ENCODE measurements around the gene CARM1.
"Not testable (repeated sequence)": the region's sequence is repeated elsewhere in the genome, so short reads cannot be mapped to it uniquely, and the experiment has no call there.

CARM1 gene

DNA sequence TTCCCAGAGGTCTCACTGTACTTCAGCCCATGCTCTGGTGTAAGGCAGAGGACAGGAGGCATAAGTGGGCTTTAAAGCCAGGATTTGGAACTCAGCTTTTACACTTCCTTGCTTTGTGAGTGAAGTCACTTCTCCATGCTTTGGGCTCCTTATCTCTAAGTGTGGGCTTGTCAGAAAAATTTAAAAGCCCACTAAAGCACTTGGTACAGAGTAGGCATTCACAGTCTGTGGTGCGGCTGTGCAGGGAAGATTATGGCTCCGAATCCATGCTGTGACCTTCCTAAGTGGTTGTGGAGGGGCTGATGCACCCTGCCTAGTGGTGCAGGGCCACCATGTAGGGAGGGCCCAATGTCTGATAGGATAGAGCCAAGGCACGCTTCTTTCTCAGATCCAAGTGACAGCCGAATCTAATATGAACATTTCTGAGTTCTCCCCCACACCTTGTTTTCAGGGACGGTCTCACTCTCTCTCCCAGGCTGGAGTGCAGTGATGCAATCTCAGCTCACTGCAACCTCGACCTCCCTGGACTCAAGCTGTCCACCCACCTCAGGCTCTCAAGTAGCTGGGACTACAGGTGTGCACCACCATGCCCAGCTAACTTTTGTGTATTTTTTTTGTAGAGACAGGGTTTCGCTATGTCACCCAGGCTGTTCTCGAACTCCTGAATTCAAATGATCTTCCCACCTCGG, 64.2 kb downstream of the CARM1 start:
- FAIRE-seq = no peak

GRCh38 chr19:10936661-10937084, 65.3 kb downstream of the CARM1 start:
- no peak for FAIRE-seq

- not testable (repeated sequence) for FAIRE-seq
These were observed 70.3 kb downstream of the CARM1 start for GRCh38 chr19:10941649-10942048.

DNA sequence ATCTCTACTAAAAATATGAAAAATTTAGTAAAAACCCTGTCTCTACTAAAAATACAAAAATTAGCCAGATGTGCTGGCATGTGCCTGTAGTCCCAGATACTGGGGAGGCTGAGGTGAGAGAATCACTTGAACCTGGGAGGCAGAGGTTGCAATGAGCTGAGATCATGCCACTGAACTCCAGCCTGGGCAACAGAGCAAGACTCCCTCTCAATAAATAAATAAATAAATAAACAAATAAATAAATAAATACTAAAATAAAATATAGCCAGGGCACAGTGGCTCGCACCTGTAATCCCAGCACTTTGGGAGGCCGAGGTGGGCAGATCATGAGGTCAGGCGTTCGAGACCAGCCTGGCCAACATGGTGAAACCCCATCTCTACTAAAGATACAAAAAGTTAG, 72.1 kb downstream of the CARM1 start:
- not testable (repeated sequence) for FAIRE-seq

- no peak for FAIRE-seq
These were observed 73.9 kb downstream of the CARM1 start for GRCh38 chr19:10945264-10945663.

DNA sequence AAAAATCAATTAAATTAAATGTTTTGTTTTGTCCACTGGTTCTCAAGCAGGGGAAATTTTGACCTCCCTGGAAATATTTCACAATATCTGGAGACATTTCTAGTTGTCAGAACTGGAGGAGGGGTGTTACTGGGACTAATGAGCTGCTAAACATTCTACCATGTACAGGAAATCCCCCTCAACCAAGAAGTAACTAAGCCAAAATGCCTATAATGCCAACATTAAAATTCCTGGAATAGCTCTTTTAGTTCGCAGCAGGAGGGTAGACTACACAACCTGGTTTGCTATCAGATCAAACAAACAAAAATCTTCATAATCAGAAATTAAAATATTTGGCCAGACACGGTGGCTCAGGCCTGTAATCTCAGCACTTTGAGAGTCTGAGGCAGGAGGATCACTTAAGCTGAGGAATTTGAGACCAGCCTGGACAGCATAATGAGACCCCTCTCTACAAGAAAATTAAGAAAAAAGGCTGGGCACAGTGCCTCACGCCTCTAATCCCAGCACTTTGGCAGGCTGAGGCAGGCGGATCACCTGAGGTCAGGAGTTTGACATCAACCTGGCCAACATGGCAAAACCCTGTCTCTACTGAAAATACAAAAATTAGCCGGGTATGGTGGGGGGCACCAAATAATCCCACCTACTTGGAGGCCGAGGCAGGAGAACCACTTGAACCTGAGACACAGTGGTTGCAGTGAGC, 75.8 kb downstream of the CARM1 start:
- FAIRE-seq = no peak

- no peak for FAIRE-seq
These were observed 81.5 kb downstream of the CARM1 start for GRCh38 chr19:10952809-10953208.

GRCh38 chr19:10959277-10959968, 88.1 kb downstream of the CARM1 start:
- not testable (repeated sequence) for FAIRE-seq

DNA sequence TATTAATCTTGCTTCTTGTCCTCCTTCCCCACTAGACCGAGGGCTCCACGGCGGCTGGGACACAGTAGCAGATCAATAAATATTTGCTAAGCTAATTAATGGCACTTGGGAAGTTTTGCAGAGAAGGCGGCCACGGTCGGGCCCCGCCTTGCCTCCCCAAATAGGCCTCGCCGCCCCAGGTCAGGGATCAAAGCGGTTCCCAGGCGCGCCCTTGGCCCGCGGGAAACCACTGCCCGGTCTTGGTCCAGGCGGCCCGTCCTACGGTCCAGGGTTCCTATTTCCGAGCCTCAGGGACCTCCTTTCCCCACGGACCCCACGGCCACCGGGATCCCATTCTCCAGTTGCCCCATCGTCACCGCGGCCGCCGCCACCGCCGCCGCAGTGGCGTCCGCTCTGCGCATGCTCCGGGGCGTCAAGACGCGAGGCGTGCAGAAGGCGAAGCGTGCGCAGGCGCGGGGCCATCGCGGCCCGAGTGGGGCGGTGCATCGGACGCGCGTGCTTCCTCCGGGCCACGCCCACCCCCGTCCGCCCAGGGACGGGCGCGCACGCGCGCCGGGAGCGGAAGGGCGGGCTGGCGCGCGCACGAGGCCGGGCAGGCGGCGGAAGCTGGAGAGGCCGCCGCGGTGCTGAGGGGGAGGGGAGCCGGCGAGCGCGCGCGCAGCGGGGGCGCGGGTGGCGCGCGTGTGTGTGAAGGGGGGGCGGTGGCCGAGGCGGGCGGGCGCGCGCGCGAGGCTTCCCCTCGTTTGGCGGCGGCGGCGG, 89.1 kb downstream of the CARM1 start, which contains the start of gene SMARCA4:
Gene SMARCA4, plus strand, starts transcription at position 717 of the 759 bp plus-strand sequence. CDS start 23,122 bp downstream, outside the sequence.
- FAIRE-seq = no peak

DNA sequence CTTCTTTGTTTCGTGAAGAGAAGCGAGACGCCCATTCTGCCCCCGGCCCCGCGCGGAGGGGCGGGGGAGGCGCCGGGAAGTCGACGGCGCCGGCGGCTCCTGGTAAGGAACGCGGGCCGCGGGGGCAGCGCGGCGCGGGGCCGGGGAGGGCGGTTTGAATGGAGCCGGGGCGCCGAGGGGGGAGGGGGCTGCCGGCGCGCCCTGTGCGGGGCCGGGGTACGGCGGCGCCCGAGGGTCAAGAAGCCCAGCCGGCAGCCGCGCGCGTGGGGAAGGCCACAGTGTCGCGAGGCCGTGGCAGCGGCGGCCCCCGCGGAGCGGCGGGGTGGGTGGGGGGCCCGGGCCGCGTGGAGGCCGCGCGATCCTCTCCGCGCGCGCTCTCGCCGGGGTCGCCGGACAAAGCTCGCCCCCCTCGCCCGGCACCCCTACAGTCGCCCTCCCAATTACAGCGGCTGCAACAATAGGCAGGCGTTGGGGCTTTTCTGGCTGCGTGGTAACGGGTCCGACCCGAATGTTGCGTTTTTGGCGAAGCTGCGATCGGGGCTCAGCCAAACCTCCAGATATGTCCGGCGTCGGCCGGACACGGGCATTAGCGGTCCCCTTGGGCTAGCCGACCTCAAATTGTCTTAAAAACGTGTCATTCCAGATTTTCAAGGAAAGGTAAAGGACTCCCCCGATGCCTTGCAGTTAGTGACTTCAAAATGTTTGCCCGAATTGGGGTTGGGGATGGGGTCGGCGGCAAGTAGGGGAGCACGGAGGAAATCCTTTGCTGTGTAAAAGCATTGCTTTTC, 89.9 kb downstream of the CARM1 start:
- FAIRE-seq = no peak

- FAIRE-seq = no peak
These were observed 91.5 kb downstream of the CARM1 start for GRCh38 chr19:10962863-10963262.

DNA sequence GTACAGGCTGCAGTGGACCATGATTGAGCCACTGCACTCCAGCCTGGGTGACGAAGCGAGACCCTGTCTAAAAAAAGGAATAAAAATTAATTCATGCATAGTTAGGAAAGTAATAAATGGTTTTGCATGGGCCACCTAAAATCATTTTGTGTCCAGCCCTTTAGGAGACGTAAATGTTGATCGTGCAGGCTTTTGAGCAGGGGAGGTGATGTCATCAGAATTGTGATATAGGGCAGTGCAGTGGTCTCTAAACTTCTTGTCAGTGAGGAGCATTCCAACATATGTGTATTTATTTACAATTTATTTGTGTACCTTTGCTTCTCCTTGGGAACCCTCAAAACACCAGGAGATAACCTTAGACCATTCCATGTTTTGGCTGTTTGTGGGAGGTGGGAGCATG, 92.5 kb downstream of the CARM1 start:
- FAIRE-seq = no peak

GRCh38 chr19:10964903-10965302, 93.5 kb downstream of the CARM1 start:
- FAIRE-seq = no peak

DNA sequence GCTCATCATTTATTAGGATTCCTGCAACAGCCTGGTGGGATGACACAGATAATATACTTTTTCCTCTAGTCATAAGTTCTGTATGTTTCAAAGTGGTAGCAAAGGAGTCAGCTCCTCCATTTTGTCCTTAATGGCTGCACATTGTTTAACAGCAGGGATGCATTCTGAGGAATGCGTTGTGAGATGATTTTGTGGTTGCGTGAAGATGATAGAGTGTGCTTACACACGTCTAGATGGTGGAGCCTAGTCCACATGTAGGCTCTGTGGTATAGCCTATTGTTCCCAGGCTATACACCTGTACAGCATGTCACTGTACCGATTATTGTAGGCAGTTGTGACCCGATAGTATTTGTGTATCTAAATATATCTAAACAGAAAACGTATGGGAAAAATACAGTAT, 94.0 kb downstream of the CARM1 start:
- no peak for FAIRE-seq

DNA sequence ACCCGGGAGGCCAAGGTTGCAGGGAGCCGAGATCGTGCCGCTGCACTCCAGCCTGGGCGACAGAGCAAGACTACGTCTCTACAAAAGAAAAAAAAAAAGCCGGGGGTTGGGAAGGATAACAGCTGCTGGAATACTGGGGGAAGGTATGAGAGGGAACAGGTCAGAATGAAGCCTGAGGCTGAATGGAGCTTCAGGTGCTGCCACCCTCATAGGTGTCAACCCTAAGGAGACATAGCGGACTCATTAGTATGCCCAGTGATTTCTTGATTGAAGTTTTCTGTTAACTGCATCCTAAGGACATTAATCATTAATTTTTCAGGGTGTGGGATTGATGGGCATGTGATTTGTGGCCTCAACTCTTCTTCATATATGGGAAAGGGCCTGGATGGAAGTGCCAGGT, 95.5 kb downstream of the CARM1 start:
- FAIRE-seq = no peak

DNA sequence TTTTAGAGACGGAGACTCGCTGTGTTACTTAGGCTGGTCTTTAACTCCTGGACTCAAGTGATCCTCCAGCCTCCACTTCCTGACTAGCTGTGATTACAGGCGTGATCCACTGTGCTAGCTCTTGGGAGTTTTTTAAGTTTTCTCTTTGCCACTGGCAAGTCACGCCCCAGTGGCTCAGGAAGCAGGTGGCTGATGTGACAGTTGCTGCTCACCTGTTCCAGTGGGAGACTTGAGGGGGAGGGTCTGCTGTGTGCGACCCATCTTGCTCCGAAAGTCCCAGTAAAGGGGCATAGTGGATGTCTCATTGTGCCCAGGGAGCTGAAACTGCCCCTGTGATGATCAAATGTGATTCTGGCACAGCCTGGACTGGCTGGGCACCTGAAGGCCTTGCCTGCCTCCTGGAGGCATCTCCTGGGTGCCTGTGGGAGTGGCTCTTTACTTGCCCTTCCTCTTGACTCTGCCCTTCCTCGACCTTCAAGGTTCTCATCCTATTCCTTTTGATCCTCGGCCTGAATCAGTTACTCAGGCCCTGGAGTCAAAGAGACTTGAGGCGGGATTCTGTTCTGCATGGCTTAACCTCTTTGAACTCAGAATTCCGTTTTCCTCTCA, 97.3 kb downstream of the CARM1 start:
- FAIRE-seq = no peak

- FAIRE-seq = no peak
These were observed 99.9 kb downstream of the CARM1 start for GRCh38 chr19:10971107-10971726.

Data from A204.1 (cell line).